ENCODE measurements around the gene FEZ2. TPM values are rescaled to one million over a fixed set of nuclear protein-coding genes. Genes with fewer than 3 reads are reported as not detected.

The FEZ2 gene
- total RNA-seq, 4 donors from 2014 or later = 27.9 to 66.6 (median 39.7) TPM

- Histone ChIP-seq H3K4me3 (no peak overlapping the region), H3K9me3 (no peaks in the 10 kb centered on the region), H3K27ac (no peak overlapping the region), H3K4me1 (no peaks in the 10 kb centered on the region), H3K27me3 (no peaks in the 10 kb centered on the region), H3K36me3 (no peaks in the 10 kb centered on the region)
- intact Hi-C loops (cut with DNase I; ENCODE audit: low total_unique reads) = no loop called here
- TF ChIP-seq POLR2A (IDR thresholded peaks at IDR 0.05) = no peak
- TF ChIP-seq, protein P1, sequence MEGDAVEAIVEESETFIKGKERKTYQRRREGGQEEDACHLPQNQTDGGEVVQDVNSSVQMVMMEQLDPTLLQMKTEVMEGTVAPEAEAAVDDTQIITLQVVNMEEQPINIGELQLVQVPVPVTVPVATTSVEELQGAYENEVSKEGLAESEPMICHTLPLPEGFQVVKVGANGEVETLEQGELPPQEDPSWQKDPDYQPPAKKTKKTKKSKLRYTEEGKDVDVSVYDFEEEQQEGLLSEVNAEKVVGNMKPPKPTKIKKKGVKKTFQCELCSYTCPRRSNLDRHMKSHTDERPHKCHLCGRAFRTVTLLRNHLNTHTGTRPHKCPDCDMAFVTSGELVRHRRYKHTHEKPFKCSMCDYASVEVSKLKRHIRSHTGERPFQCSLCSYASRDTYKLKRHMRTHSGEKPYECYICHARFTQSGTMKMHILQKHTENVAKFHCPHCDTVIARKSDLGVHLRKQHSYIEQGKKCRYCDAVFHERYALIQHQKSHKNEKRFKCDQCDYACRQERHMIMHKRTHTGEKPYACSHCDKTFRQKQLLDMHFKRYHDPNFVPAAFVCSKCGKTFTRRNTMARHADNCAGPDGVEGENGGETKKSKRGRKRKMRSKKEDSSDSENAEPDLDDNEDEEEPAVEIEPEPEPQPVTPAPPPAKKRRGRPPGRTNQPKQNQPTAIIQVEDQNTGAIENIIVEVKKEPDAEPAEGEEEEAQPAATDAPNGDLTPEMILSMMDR (IDR thresholded peaks at IDR 0.05) = no peak
- DNase-seq = no peak
Observed at GRCh38 chr2:36582538-36582937, 15.4 kb downstream of the FEZ2 start.

DNA sequence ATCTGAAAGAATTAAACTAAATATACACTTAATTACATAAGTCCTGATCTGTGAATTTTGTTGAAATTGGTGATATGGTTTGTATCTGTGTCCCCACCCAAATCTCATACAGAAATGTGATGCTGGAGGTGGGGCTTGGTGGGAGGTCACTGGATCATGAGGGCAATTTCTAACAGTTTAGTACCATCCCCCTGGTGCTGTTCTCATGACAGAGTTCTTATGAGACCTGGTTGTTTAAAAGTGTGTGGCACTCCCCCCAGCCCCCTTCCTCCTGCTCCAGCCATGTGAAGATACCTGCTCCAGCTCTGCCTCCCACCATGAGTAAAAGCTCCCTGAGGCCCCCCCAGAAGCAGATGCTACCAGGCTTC lies 18.7 kb downstream of the FEZ2 start:
- no peak for TF ChIP-seq POLR2A (IDR thresholded peaks at IDR 0.05)
- TF ChIP-seq, protein P1 (IDR thresholded peaks at IDR 0.05) = no peak
- no peaks in the 10 kb centered on the region for H3K27me3 ChIP-seq
- no peaks in the 10 kb centered on the region for H3K9me3 ChIP-seq
- DNase-seq = no peak
- no peaks in the 10 kb centered on the region for H3K36me3 ChIP-seq
- H3K4me1 ChIP-seq = no peaks in the 10 kb centered on the region
- intact Hi-C loops (cut with DNase I; ENCODE audit: low total_unique reads) = no loop called here
- H3K4me3 ChIP-seq = no peak overlapping the region
- no peak overlapping the region for H3K27ac ChIP-seq

GRCh38 chr2:36578343-36579296 lies 19.3 kb downstream of the FEZ2 start:
- H3K4me3 ChIP-seq = no peak overlapping the region
- intact Hi-C loops (cut with DNase I; ENCODE audit: low total_unique reads) = no loop called here
- DNase-seq = no peak
- no peak for TF ChIP-seq POLR2A (IDR thresholded peaks at IDR 0.05)
- H3K36me3 ChIP-seq = no peaks in the 10 kb centered on the region
- no peak overlapping the region for H3K27ac ChIP-seq
- no peaks in the 10 kb centered on the region for H3K4me1 ChIP-seq
- no peaks in the 10 kb centered on the region for H3K9me3 ChIP-seq
- H3K27me3 ChIP-seq = no peaks in the 10 kb centered on the region

- Histone ChIP-seq H3K27me3 (no peaks in the 10 kb centered on the region), H3K9me3 (no peaks in the 10 kb centered on the region), H3K36me3 (no peaks in the 10 kb centered on the region), H3K4me3 (no peak overlapping the region), H3K4me1 (no peaks in the 10 kb centered on the region), H3K27ac (no peak overlapping the region)
- TF ChIP-seq POLR2A (IDR thresholded peaks at IDR 0.05) = no peak
- TF ChIP-seq, protein P1 (IDR thresholded peaks at IDR 0.05) = no peak
- intact Hi-C loops (cut with DNase I; ENCODE audit: low total_unique reads) = no loop called here
- no peak for DNase-seq
Observed at GRCh38 chr2:36577884-36578283, 20.1 kb downstream of the FEZ2 start.

DNA sequence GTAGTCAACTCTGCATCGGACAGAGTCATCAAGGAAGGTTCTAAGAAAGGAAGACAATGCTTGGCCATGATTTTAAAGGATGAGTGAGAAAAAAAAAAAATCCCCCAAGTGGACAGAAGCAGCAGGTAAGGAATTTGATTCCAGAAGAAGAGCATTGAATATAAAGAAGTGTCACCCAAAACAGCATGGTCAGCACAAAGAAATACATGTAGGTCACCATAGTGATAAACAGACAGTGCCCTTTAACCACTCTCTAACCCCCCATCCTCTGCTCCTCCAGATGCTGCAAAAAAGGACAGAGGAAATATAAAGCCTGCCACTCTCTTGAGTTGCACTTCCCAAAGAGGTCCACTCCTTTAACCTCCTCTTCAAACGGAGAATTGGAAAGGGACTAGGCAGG lies 23.4 kb downstream of the FEZ2 start:
- no peak for DNase-seq
- intact Hi-C loops (cut with DNase I; ENCODE audit: low total_unique reads) = no loop called here

More for the DNA sequence above, 23.4 kb downstream of the FEZ2 start:
- Histone ChIP-seq H3K27me3 (no peaks in the 10 kb centered on the region), H3K27ac (no peak overlapping the region), H3K9me3 (no peaks in the 10 kb centered on the region), H3K4me3 (no peak overlapping the region), H3K4me1 (no peaks in the 10 kb centered on the region), H3K36me3 (no peaks in the 10 kb centered on the region)
- TF ChIP-seq, protein P1 (IDR thresholded peaks at IDR 0.05) = no peak
- no peak for TF ChIP-seq POLR2A (IDR thresholded peaks at IDR 0.05)
